K562 (cell line): ENCODE results near the gene NDRG4. TPM values are rescaled to one million over a fixed set of nuclear protein-coding genes. Genes with fewer than 3 reads are reported as not detected.

Experiments used
- CHD7 ChIP-seq: fragments of 200-600 bp; sonication (generic); IDR thresholded peaks from one replicate; pipeline ENCODE4 v1.6.1; 2012; ENCODE audit warnings: mild to moderate bottlenecking, low read depth, low read length, inconsistent platforms
- ZC3H4 ChIP-seq: sonication (generic); formaldehyde crosslinking; IDR thresholded peaks from 2 replicates; pipeline ENCODE4 v1.9.0; 2021; ENCODE audit warnings: missing genetic modification reagents, borderline replicate concordance
- polyA plus RNA-seq, 8 experiments: library from polyadenylated mRNA; depleted of rRNA in 4 of 8; stranded (reverse) in 5 of 8; unstranded in 3 of 8; fragments of >200 nt; fragmentation: Nextera tagmentation in 2 of 8; fragmentation: Illumina TruSeq in 1 of 8; extraction: Ambion mirVana in 2 of 8; extraction: Trizol in 1 of 8; gene quantifications; 2 replicates each; pipeline versions ENCODE4 v1.2.1 to v1.2.3, GENCODE V29; 2011 to 2014; ENCODE audit warnings: inconsistent platforms in 1 of 8, missing spikeins in 1 of 8
- total RNA-seq, 7 experiments: library from RNA; depleted of rRNA in 6 of 7; stranded (reverse); fragments of >200 nt in 6 of 7; fragmentation: Illumina TruSeq in 2 of 7; extraction: Trizol in 2 of 7; gene quantifications; 2 replicates each; pipeline versions ENCODE4 v1.2.1 to v1.2.3, GENCODE V29; 2011 to 2021; ENCODE audit warnings: low replicate concordance in 1 of 7

NDRG4 gene
- total and polyA plus RNA-seq, 9 of the 15 experiments (the other 6 are each of a cell fraction or from before 2014, with no cell fraction given) = 0.06 to 0.95 (median 0.28) TPM

GRCh38 chr16:58462997-58463941 is 36.7 kb upstream of the NDRG4 start (continued):
- TF ChIP-seq CHD7 (no peak), ZC3H4 (CRISPR knock-in tag) (no peak)
- TF ChIP-seq, all 486 proteins: peak for 1
